ENCODE measurements around the gene GCC2. TPM values are rescaled to one million over a fixed set of nuclear protein-coding genes. Genes with fewer than 3 reads are reported as not detected.
A peak's percentile ranks its signal among the peaks of the same experiment; 100 is the strongest.

The GCC2 gene
- total and polyA plus RNA-seq, 12 donors = 9.5 to 48.0 (median 37.0) TPM

- no peak for DNase-seq
- 93 to 97% (median 94%) methylated on average over 2 of the region's 2 CpGs for WGBS, 4 donors
- Histone ChIP-seq H3K4me3 (no peak overlapping the region), H3K4me1 (replicated peaks in 1 of 2) (no peaks in the 10 kb centered on the region), H3K9me3 (replicated peaks in 1 of 3) (no peaks in the 10 kb centered on the region), H3K27me3 (no peaks in the 10 kb centered on the region), H3K36me3 (replicated peaks in 1 of 2) (no peaks in the 10 kb centered on the region), H3K27ac (no peak overlapping the region)
- TF ChIP-seq CTCF (IDR thresholded peaks at IDR 0.05) = no peak
- TF ChIP-seq POLR2A (IDR thresholded peaks at IDR 0.05) = no peak
- intact Hi-C loops (cut with DNase I) = no loop called here
These were observed 34.1 kb upstream of the GCC2 start for GRCh38 chr2:108414945-108415344.

GRCh38 chr2:108417254-108417653, 31.8 kb upstream of the GCC2 start:
- Histone ChIP-seq H3K4me3 (no peak overlapping the region), H3K36me3 (replicated peaks in 1 of 2) (no peaks in the 10 kb centered on the region), H3K9me3 (replicated peaks in 1 of 3) (no peaks in the 10 kb centered on the region), H3K27me3 (no peaks in the 10 kb centered on the region), H3K27ac (no peak overlapping the region), H3K4me1 (replicated peaks in 1 of 2) (no peaks in the 10 kb centered on the region)
- 85 to 96% (median 92%) methylated on average over 2 of the region's 2 CpGs for WGBS, 4 donors
- DNase-seq = peak in 1 of 7 donors; percentile 2
- TF ChIP-seq CTCF (IDR thresholded peaks at IDR 0.05) = peak in 1 of 6 experiments; percentile 14
- TF ChIP-seq POLR2A (IDR thresholded peaks at IDR 0.05) = no peak
- intact Hi-C loops (cut with DNase I) = no loop called here

- DNase-seq = no peak
- no peaks in the 10 kb centered on the region for H3K27me3 ChIP-seq
- H3K4me1 ChIP-seq (replicated peaks in 1 of 2) = no peaks in the 10 kb centered on the region
- no peaks in the 10 kb centered on the region for H3K9me3 ChIP-seq (replicated peaks in 1 of 3)
- intact Hi-C loops (cut with DNase I) = no loop called here
- H3K4me3 ChIP-seq = no peak overlapping the region
- 70 to 83% (median 75%) methylated on average over 4 of the region's 4 CpGs for WGBS, 4 donors
- TF ChIP-seq CTCF (IDR thresholded peaks at IDR 0.05) (no peak), POLR2A (IDR thresholded peaks at IDR 0.05) (no peak)
- H3K36me3 ChIP-seq (replicated peaks in 1 of 2) = no peaks in the 10 kb centered on the region
- H3K27ac ChIP-seq = no peak overlapping the region
These were observed 30.6 kb upstream of the GCC2 start for GRCh38 chr2:108418416-108418815.

GRCh38 chr2:108423067-108423466, 25.9 kb upstream of the GCC2 start:
- Histone ChIP-seq H3K36me3 (replicated peaks in 1 of 2) (no peaks in the 10 kb centered on the region), H3K27me3 (no peaks in the 10 kb centered on the region), H3K4me1 (replicated peaks in 1 of 2) (no peaks in the 10 kb centered on the region), H3K9me3 (replicated peaks in 1 of 3) (no peaks in the 10 kb centered on the region), H3K4me3 (no peak overlapping the region), H3K27ac (no peak overlapping the region)
- no peak for DNase-seq
- intact Hi-C loops (cut with DNase I) = no loop called here
- 76 to 92% (median 86%) methylated on average over 1 of the region's 1 CpG for WGBS, 4 donors
- no peak for TF ChIP-seq POLR2A (IDR thresholded peaks at IDR 0.05)

- Histone ChIP-seq H3K27me3 (no peaks in the 10 kb centered on the region), H3K4me1 (replicated peaks in 1 of 2) (no peaks in the 10 kb centered on the region), H3K36me3 (replicated peaks in 1 of 2) (no peaks in the 10 kb centered on the region), H3K27ac (no peak overlapping the region), H3K4me3 (no peak overlapping the region), H3K9me3 (replicated peaks in 1 of 3) (no peaks in the 10 kb centered on the region)
- no peak for TF ChIP-seq CTCF (IDR thresholded peaks at IDR 0.05)
- TF ChIP-seq POLR2A (IDR thresholded peaks at IDR 0.05) = no peak
- no peak for DNase-seq
- WGBS, 4 donors = 88 to 92% (median 91%) methylated on average over 8 of the region's 8 CpGs
- intact Hi-C loops (cut with DNase I) = no loop called here
These were observed 25.3 kb upstream of the GCC2 start for GRCh38 chr2:108423502-108424251.
